Stimulated activated CD8-positive, alpha-beta memory T cell treated with anti-CD3 and anti-CD28 coated beads, Interleukin-12 subunit alpha, Interleukin-12 subunit beta, amount 100 ng/mL, for 24 hours (primary cell): ENCODE measurements around the gene POC1A.

Experiments used
- DNase-seq: peaks from one replicate; pipeline ENCODE4 v3.0.0-alpha.2; 2020; ENCODE audit errors: extremely low read depth

The POC1A gene

GRCh38 chr3:52067046-52067445 lies 87.2 kb downstream of the POC1A start:
- DNase-seq, result no peak

DNA sequence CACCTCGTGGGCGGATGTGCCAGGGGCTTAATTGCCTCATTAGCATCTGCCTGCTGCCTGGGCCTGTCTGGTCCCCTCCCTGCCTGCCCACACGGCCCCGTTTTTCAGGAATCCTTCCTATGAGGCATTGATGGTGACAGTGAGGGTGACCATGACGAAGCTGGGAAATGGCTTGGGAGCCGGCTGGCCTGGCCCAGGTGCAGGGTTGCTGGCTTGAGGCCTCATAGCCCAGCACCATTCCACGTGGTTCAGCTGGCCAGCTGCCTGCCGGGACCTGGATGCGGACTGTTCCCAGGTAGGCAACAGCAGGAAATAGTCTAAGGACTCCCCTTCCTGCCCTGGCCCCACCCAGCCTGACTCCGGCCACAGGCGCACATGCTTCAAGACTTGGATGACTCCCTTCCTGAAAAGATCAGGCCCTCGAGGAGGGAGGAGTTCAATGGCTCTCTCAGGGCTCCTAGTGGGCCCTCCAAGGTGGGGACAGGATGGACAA lies 88.9 kb downstream of the POC1A start:
- no peak for DNase-seq

DNA sequence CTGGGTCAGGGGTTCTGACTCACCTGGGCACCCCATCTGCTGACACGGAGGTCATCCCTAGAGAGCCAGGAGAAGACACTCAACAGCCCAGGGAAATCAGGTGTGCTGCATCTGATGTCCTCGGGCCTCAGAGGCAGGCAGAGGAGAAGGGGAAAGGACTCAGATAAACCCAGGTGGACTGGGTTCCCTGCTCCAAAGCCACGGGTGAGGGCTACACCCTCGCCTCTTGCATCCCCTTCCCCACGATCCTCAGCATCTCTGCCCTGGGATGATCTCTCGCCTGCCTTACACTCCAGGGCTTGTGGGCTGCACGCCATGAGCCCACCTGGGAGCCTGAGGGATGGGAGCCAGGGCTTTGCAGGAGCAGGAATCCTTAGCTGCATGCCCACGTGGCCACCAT lies 89.7 kb downstream of the POC1A start:
- no peak for DNase-seq

DNA sequence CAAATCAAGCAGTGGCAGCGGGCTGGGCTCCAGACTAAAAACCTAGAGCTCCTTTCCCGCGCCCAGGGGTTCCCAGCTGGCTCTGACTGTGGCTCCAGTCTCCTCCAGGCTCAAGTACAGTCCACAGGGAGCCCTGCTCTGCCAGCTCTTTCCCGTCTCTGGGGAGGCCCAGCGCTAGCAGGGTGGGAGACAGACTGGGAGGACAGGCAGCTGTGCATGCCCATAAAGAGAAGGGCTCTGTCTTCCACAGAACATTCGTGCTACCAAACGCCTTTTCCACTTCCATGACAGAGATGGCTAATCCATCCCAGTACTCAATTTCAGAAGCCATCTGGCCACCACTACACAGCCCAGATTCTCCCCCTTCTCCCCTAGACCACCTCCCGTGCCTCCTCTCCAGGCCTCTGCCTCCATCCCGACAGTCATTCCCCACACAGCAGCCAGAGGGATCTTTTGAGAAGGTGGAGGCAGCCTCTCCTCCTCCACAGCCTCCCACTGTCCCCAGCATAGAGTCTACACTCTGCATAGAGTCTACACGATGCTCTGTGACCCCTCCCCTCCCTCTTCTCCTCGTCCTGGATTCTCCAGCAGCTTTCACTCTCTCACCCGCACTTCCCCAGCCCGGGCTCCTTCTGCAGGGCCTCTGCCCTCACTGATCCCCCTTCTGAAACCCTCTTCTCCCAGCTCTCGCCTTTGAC lies 91.0 kb downstream of the POC1A start:
- no peak for DNase-seq

GRCh38 chr3:52062505-52062904 lies 91.7 kb downstream of the POC1A start:
- no peak for DNase-seq

GRCh38 chr3:52061121-52061910 lies 92.9 kb downstream of the POC1A start:
- DNase-seq, result no peak

DNA sequence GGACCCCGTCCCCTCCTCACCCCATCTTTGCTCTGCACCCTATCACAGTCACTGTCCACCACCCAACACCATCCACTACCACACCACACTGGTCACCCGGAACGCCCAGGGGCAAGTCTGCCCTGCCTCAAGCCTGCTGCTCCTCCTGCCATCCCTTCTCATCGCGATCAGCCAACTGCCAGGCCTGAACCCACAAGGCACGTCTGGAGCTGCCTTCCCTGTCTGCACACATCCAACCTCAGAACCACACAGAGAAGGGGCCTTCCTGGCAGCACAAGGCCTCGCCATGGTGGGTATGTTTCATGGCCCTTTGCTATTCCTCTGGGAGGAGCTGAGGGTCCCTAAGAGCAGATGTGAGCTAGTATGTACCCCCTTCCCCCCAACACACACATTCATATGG lies 94.4 kb downstream of the POC1A start:
- DNase-seq, result no peak

DNA sequence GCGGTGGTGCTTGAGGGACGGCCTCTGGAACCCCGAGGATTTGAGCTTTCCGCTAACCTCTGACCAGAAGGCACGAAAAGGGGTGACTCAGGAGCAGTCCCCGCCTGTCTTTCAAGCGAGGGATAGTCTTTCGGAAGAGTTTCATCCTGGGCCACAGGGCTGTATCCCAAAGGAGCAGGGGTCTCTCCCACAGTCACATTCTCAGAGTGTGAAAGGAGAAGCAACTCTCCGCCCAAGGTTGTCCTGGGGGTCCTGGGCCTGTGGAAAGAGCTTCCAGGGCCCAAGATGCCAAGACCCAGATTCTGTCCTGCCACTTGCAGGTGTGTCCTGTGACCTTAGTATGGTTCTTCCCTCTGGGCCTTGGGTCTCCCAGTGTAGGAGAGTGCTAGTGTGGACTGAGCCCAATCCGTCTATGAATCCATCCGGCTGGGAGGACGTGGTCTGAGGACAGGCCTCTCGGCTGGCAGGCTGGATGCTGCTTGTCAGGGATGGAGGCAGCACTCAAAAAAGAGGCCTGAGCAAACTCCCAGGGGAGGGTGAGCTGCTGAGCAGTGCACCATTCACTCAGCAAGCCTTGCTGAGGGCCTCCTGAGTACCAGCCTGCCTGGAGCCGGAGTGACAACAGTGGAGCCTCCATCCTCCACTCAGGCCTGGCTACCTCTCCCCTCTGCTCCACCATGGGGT lies 96.3 kb downstream of the POC1A start:
- no peak for DNase-seq

DNA sequence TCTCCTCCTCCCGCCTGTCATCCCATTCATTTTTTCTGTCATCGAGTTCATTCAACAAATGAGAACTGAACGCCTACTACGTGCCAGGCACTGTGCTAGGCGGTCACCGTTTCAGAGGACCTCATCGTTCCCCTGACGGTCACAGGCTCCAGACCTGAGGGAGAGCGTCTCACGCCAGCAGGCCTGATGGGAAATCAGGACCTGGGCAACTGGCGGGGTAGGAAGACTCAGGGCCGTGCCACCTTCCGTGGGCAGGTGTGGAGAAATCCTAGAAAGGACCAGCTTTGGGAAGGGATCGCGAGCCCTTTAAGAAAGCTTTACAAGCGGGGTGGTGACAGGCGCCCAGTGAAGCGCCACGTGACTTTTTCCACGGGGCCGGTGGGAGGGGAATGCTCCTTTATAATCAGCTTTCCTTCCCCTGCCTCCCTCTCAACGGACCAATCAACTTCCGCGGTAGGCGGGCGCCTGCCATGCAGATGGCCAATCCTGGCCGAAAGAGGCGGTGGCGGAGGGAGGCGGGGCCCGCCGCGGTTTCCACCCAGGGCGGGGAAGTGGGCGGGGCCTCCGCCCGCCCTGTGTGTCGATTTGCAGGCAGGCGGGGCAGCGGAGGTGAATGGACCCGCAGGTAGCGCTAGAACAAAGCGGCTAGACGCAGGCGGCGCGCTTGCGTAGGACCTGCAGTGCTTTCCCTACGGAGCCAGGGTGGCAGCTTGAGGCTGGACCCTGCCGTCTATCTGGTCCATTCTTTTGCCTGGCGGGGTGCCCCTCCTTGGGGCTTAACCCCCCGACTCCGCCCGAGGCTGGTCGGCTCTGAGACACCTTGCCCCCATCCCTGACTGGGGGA lies 97.0 kb downstream of the POC1A start:
- peak; percentile 98 for DNase-seq

- DNase-seq, result peak; percentile 55
These were observed 97.7 kb downstream of the POC1A start, which contains the start of gene DUSP7 for GRCh38 chr3:52056521-52056967. TSS of gene DUSP7 (minus strand) at chr3:52056571. CDS start at chr3:52056366, 205 bp downstream.

- DNase-seq, result no peak
These were observed 98.5 kb downstream of the POC1A start for GRCh38 chr3:52055537-52056351.

GRCh38 chr3:52054661-52055511 lies 99.3 kb downstream of the POC1A start:
- no peak for DNase-seq

- DNase-seq, result no peak
These were observed 100.6 kb downstream of the POC1A start for GRCh38 chr3:52053307-52054304.

- DNase-seq, result no peak
These were observed 101.4 kb downstream of the POC1A start for GRCh38 chr3:52052831-52053306.

DNA sequence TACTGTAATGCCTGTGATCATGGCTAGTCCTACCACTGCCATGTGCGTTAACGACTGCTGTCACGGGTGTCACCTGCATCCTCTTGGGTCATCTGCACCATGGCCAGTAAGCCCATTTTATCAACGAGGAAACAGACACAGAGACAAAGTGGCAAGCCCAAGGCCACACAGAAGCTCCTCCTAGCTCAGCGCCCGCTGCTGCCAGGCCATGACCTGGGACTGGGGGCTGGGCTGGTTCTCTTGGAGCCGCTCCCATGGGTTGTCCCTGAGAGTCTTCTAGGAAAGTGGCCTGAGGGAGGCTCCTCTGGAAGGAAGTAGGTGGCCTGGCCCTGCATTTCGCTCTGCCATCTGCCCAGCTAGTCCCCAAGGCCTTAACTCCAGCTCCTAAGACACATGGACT lies 102.8 kb downstream of the POC1A start:
- no peak for DNase-seq

DNA sequence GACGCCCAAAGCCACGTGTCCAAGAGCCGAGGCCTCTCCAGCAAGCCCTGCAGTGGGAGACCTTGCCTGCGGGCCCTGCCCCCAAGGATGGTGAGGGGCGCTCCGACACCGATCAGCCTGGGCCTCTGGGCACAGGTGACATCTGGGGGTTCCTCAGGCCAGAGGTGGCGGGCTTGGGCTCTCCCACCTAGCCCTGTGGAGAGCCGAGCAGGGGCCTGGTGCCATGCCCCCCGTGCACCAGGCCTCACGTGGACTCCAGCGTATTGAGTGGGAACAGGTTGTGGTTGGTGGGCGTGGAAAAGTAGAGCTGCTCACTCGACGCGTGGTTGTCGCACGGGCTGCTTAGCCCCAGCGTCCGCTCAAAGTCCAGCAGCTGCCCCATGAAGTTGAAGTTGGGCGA lies 103.7 kb downstream of the POC1A start:
- DNase-seq, result no peak

DNA sequence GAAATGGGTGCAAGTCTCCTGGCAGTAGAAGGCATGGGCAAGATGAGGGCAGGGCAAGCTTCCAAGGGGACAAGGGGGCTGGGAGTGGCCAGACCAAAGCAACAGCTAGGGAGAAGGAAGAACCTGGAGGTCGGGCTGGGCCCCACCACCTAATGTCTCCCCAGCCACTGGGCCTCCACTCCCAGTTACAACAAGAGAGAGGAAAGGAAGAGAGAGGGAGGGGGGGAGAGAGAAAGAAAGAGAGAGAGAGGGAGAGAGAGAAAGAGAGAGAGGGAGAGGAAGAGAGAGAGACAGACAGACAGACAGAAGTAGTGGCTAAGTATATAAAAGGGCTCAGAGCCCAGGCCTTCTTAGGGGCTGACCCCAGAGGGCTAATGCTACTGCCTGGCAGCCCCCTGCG lies 104.7 kb downstream of the POC1A start:
- DNase-seq, result no peak

GRCh38 chr3:52047295-52047960 lies 106.8 kb downstream of the POC1A start:
- DNase-seq, result no peak
